ENCODE results near the gene ZXDA. TPM values are rescaled to one million over a fixed set of nuclear protein-coding genes. Genes with fewer than 3 reads are reported as not detected.

The ZXDA gene
- total RNA-seq, 1 donor from 2014 or later: 3.9 TPM

- no peak for ATAC-seq
- intact Hi-C loops (cut with DNase I): loop anchor here (10.0 kb wide), 1 partner anchor 305 kb away; the partner anchor contains the start of gene ZXDB
- DNase-seq (ENCODE audit: missing footprints): no peak
Measured at GRCh38 chrX:57899906-57900305, 10.4 kb downstream of the ZXDA start.

- no peak for ATAC-seq
- intact Hi-C loops (cut with DNase I): no loop called here
- DNase-seq (ENCODE audit: missing footprints): no peak
Measured at GRCh38 chrX:57899064-57899463, 11.2 kb downstream of the ZXDA start.

GRCh38 chrX:57871463-57871862 is 38.8 kb downstream of the ZXDA start:
- intact Hi-C loops (cut with DNase I): no loop called here
- ATAC-seq (no peak), DNase-seq (ENCODE audit: missing footprints) (no peak)

Other genes starting within 250 kb of the ZXDA start
- gene NLRP2B, start 230.2 kb downstream of the ZXDA start, total RNA-seq: not detected

Measured in Right ventricle myocardium inferior (tissue), 1 donor.